A549 (cell line): Measurements from ENCODE around the gene KRTAP1-5. TPM values are rescaled to one million over a fixed set of nuclear protein-coding genes. Genes with fewer than 3 reads are reported as not detected.
A peak's percentile ranks its signal among the peaks of the same experiment; 100 is the strongest.

ENCODE experiments used
- ATAC-seq, 2 experiments: fragments of 200-7000 bp in 1 of 2; fragments of >200 bp in 1 of 2; cut with Nextera tagmentation in 1 of 2; cut with Tn5 transposase in 1 of 2; 3 replicates each; pipeline versions ENCODE4 v1.8.0 to v1.9.1; 2018 to 2020; ENCODE audit warnings: mild to moderate bottlenecking in 1 of 2, moderate library complexity in 1 of 2
- CTCF ChIA-PET: fragments of 300-600 bp; sonication (Branson Sonifier 250); formaldehyde crosslinking; extraction: SDS; loops from one replicate; lab custom pipeline; 2021; ENCODE audit warnings: antibody characterized with exemption, inconsistent platforms; lab: Yijun Ruan, JAX
- POLR2A ChIA-PET: fragments of 350-600 bp; formaldehyde crosslinking; extraction: SDS; loops from one replicate; lab custom pipeline; 2021; ENCODE audit warnings: antibody characterized with exemption, inconsistent platforms; lab: Yijun Ruan, JAX
- DNase-seq, 2 experiments: peaks; one replicate each; pipeline versions ENCODE4 v3.0.0 to v3.0.0-alpha.2; 2011 to 2016; ENCODE audit warnings: low read depth in 1 of 2, low spot score in 1 of 2
- FAIRE-seq: peaks from 2 replicates; lab custom pipeline; 2011; peaks lifted over from hg19 to GRCh38; lab: Jason Lieb, UNC
- H3K27ac ChIP-seq, 2 experiments: fragments of >200 bp; sonication (Bioruptor Twin); formaldehyde crosslinking; 3 replicates each; pipeline ENCODE4 v1.5.1; 2016 to 2017
- H3K4me1 ChIP-seq: fragments of >200 bp; sonication (Bioruptor Twin); formaldehyde crosslinking; 3 replicates; pipeline ENCODE4 v1.6.1; 2016
- H3K4me2 ChIP-seq: fragments of >200 bp; sonication (Bioruptor Twin); formaldehyde crosslinking; 3 replicates; pipeline ENCODE4 v1.6.1; 2016
- H3K4me3 ChIP-seq: fragments of >200 bp; sonication (Bioruptor Twin); formaldehyde crosslinking; 3 replicates; pipeline ENCODE4 v1.5.1; 2016
- H3K9me3 ChIP-seq: fragments of >200 bp; sonication (Bioruptor Twin); formaldehyde crosslinking; 3 replicates; pipeline ENCODE4 v1.6.1; 2016
- BHLHE40 ChIP-seq: IDR thresholded peaks from 2 replicates; pipeline ENCODE4 v1.6.1; 2012; ENCODE audit warnings: low read depth, low read length, inconsistent platforms
- CHD4 ChIP-seq: fragments of 200-600 bp; sonication (generic); IDR thresholded peaks from 2 replicates; pipeline ENCODE4 v1.6.1; 2016; ENCODE audit warnings: antibody characterized with exemption, mild to moderate bottlenecking, borderline replicate concordance
- E2F6 ChIP-seq: IDR thresholded peaks from 2 replicates; pipeline ENCODE4 v1.6.1; 2012; ENCODE audit warnings: low read depth, borderline replicate concordance
- ESRRA ChIP-seq: fragments of 150-350 bp; IDR thresholded peaks from 2 replicates; pipeline ENCODE4 v1.6.1; 2014; ENCODE audit warnings: mild to moderate bottlenecking, low read length, borderline replicate concordance
- GATA3 ChIP-seq: IDR thresholded peaks from 2 replicates; pipeline ENCODE4 v1.6.1; 2012; ENCODE audit warnings: borderline replicate concordance
- HES2 ChIP-seq: fragments of >200 bp; sonication (Bioruptor Twin); formaldehyde crosslinking; IDR thresholded peaks from 2 replicates; pipeline ENCODE4 v1.6.1; 2016
- HOXA7 ChIP-seq: fragments of 250-450 bp; sonication (Bioruptor Pico); IDR thresholded peaks from 2 replicates; pipeline ENCODE4 v1.5.0; 2020; ENCODE audit warnings: mild to moderate bottlenecking, moderate library complexity
- MAFK ChIP-seq: fragments of 450-650 bp; IDR thresholded peaks from 2 replicates; pipeline ENCODE4 v1.6.1; 2014; ENCODE audit not compliant: partially characterized antibody
- MAX ChIP-seq: IDR thresholded peaks from 2 replicates; pipeline ENCODE4 v1.6.1; 2012
- MAZ ChIP-seq: fragments of 150-350 bp; IDR thresholded peaks from 2 replicates; pipeline ENCODE4 v1.6.1; 2014; ENCODE audit warnings: antibody characterized with exemption, low read depth, low read length, borderline replicate concordance
- MYC ChIP-seq: IDR thresholded peaks from 2 replicates; pipeline ENCODE4 v1.6.1; 2012; ENCODE audit warnings: mild to moderate bottlenecking, inconsistent platforms, low read length, improper control_type of control experiment, borderline replicate concordance
- NFE2L2 ChIP-seq: fragments of 150-350 bp; conservative IDR thresholded peaks from 2 replicates; pipeline ENCODE4 v1.6.1; 2014; ENCODE audit warnings: low read length
- POLR2A ChIP-seq: IDR thresholded peaks from 2 replicates; pipeline ENCODE4 v1.6.1; 2012; ENCODE audit warnings: mild to moderate bottlenecking, low read length
- REST ChIP-seq: fragments of 200-600 bp; sonication (generic); IDR thresholded peaks from 2 replicates; pipeline ENCODE4 v1.6.1; 2016; ENCODE audit warnings: antibody characterized with exemption, mild to moderate bottlenecking, moderate library complexity
- TFCP2L1 ChIP-seq: fragments of 250-450 bp; sonication (Bioruptor Pico); IDR thresholded peaks from 2 replicates; pipeline ENCODE4 v1.5.0; 2021; ENCODE audit warnings: mild to moderate bottlenecking
- TP53 ChIP-seq: fragments of 250-450 bp; sonication (Bioruptor Pico); IDR thresholded peaks from 2 replicates; pipeline ENCODE4 v1.5.0; 2021; ENCODE audit warnings: mild to moderate bottlenecking, moderate library complexity
- ZC3H11A ChIP-seq: fragments of 450-650 bp; IDR thresholded peaks from 2 replicates; pipeline ENCODE4 v1.6.1; 2014; ENCODE audit warnings: antibody characterized with exemption, mild to moderate bottlenecking
- WGBS: methylation state at CpG from one replicate; pipeline ENCODE4 v1.1.6; 2017; ENCODE audit errors: missing lambda C conversion rate; 5-methylcytosine and 5-hydroxymethylcytosine counted together
- polyA plus RNA-seq, 4 experiments: library from polyadenylated mRNA; depleted of rRNA in 3 of 4; stranded (reverse); fragments of >200 nt; fragmentation: RNase III in 1 of 4; extraction: RNeasy Plus Mini Kit Qiagen cat#74134 plus additional on column Dnase treatment in 1 of 4; gene quantifications; 2 replicates in 3 of 4; 3 replicates in 1 of 4; pipeline ENCODE4 v1.2.3, GENCODE V29; 2011 to 2017

KRTAP1-5 gene
- polyA plus RNA-seq, 2 of the 4 experiments (the other 2 are of a cell fraction): not detected

- TF ChIP-seq MAZ (no peak), ESRRA (no peak), ZC3H11A (no peak), MAX (no peak), TP53 (CRISPR knock-in tag) (no peak), POLR2A (no peak)
Observed at GRCh38 chr17:41024697-41025096, 2.3 kb downstream of the KRTAP1-5 start (continued).

DNA sequence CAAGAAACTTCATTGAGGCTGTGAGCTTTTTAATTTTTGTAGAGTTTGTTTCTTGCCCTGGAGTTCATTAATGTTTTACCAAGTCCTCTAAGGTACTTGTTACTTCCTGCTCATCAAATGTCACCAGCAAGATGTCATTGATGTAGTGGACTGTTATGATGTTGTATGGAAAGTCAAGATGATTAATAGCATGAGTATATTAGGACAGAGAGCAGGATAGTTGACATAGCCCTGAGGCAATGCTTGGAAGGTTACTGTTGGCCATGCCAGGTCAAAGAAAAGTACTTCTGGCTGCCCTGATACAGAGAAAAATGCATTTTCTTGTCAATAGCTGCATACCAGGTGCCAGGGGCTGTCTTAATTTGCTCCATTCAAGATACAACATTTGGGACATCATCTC is 6.7 kb downstream of the KRTAP1-5 start:
- no peaks in the 10 kb centered on the region for H3K9me3 ChIP-seq
- FAIRE-seq: peak; percentile 87
- H3K4me2 ChIP-seq: peak overlapping the region; percentile 29
- ChIA-PET CTCF (interaction anchor here (1.4 to 2.7 kb wide), 3 partner anchors 9 to 628 kb away, joined by 5 to 8 read pairs (median 6); partner anchors contain the start of gene KRTAP1-4), POLR2A (no interaction called here)
- TF ChIP-seq CHD4 (no peak), GATA3 (peak; percentile 36; the same call in 1 of the 2 replicates), E2F6 (no peak), MYC (no peak)
- H3K4me3 ChIP-seq: no peak overlapping the region
- peak; percentile 33 to 62; a peak in 1 of 6 replicates for ATAC-seq
- no peak overlapping the region for H3K27ac ChIP-seq
- peaks cover 13% of the 10 kb centered on the region; the same call in 1 of the 3 replicates for H3K4me1 ChIP-seq
- DNase-seq: peak in 1 of 2 experiments; percentile 69

DNA sequence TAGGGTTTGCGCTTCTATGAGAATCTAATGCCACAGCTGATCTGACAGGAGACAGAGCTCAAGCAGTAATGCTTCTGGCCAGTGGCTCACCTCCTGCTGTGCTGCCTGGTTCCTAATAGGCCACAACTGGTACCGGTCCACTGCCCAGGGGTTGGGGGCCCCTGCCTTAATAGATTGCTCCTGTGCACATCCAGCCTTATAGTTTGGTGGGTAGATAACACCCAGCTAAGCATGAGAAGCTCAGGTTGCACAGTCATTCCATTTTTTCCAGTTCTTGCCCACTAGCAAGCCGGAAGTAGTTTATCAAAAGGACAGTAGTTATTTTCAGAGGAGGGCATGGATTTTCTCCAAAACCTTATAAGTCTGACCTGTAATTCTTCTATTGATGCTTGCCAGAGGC is 7.6 kb downstream of the KRTAP1-5 start:
- WGBS: 86% methylated on average over 3 of the region's 3 CpGs
- FAIRE-seq (no peak), ATAC-seq (no peak), DNase-seq (no peak)
- H3K4me3 ChIP-seq: no peak overlapping the region
- peaks cover 13% of the 10 kb centered on the region; the same call in 1 of the 3 replicates for H3K4me1 ChIP-seq
- no peaks in the 10 kb centered on the region for H3K9me3 ChIP-seq
- CTCF ChIA-PET: interaction anchor here (2.7 kb wide), 1 partner anchor 629 kb away, joined by 8 read pairs; no protein-coding TSS in a partner anchor
- no peak overlapping the region; a peak in 1 of 6 replicates for H3K27ac ChIP-seq
- no peak overlapping the region for H3K4me2 ChIP-seq
- no peak for TF ChIP-seq TFCP2L1 (CRISPR knock-in tag)
- TF ChIP-seq REST: no peak
- no peak for TF ChIP-seq MAFK
- POLR2A ChIA-PET: no interaction called here

GRCh38 chr17:41018541-41018940 is 8.5 kb downstream of the KRTAP1-5 start:
- no peak for DNase-seq
- peaks cover 15% of the 10 kb centered on the region; the same call in 1 of the 3 replicates for H3K4me1 ChIP-seq
- no peaks in the 10 kb centered on the region for H3K9me3 ChIP-seq
- ChIA-PET POLR2A (no interaction called here), CTCF (interaction anchor here (0.7 to 1.5 kb wide), 5 partner anchors 9 to 310 kb away, joined by 3 to 4 read pairs (median 3); partner anchors contain the start of gene KRTAP3-3)
- WGBS: 87% methylated on average over 3 of the region's 3 CpGs
- peak; percentile 72 for FAIRE-seq
- no peak overlapping the region for H3K27ac ChIP-seq
- no peak for ATAC-seq
- no peak overlapping the region for H3K4me2 ChIP-seq
- TF ChIP-seq BHLHE40: no peak
- TF ChIP-seq NFE2L2: no peak
- TF ChIP-seq HES2: no peak
- no peak for TF ChIP-seq HOXA7 (CRISPR knock-in tag)
- TF ChIP-seq, all 56 proteins: peak for 0
- H3K4me3 ChIP-seq: no peak overlapping the region
